ENCODE measurements around the gene RNPEPL1. TPM values are rescaled to one million over a fixed set of nuclear protein-coding genes. Genes with fewer than 3 reads are reported as not detected.

The RNPEPL1 gene
- total and polyA plus RNA-seq, 5 donors from 2014 or later, result 28.5 to 167 (median 70.8) TPM

- Mint-ChIP-seq H3K27me3 (peaks cover 13% of the 10 kb centered on the region), H3K9me3 (no peaks in the 10 kb centered on the region), H3K36me3 (peaks cover 10% of the 10 kb centered on the region), H3K27ac (peak overlapping the region; percentile 98 to 100 (median 98)), H3K4me1 (peaks cover 11 to 73% (median 52%) of the 10 kb centered on the region in 4 donors), H3K4me3 (peak overlapping the region; percentile 93 to 98 (median 94))
- ATAC-seq (ENCODE audit: low read depth in 2 of 2), result no peak
- peak overlapping the region; percentile 95 for H3K27ac ChIP-seq (ENCODE audit: insufficient read depth, low read length, poor library complexity, severe bottlenecking)
- H3K9me3 ChIP-seq (ENCODE audit: control insufficient read depth in 2 of 2, low read length in 2 of 2), result no peaks in the 10 kb centered on the region
- H3K27me3 ChIP-seq (ENCODE audit: control insufficient read depth, insufficient read depth, low read length), result no peaks in the 10 kb centered on the region
- DNase-seq, result peak in 2 of 3 donors; percentile 38 to 70
- H3K4me1 ChIP-seq (ENCODE audit: control insufficient read depth, insufficient read depth, low read length, poor library complexity, severe bottlenecking), result peaks cover 80% of the 10 kb centered on the region
- no peaks in the 10 kb centered on the region for H3K36me3 ChIP-seq (ENCODE audit: control insufficient read depth, insufficient read depth, low read length)
- H3K4me3 ChIP-seq (ENCODE audit: low read depth, low read length), result peak overlapping the region; percentile 77
Observed at GRCh38 chr2:240564561-240565332, 3.5 kb upstream of the RNPEPL1 start.

GRCh38 chr2:240565333-240566202, 2.7 kb upstream of the RNPEPL1 start:
- H3K4me1 Mint-ChIP-seq, result peaks cover 7 to 77% (median 51%) of the 10 kb centered on the region in 4 donors
- H3K27ac ChIP-seq (ENCODE audit: insufficient read depth, low read length, poor library complexity, severe bottlenecking), result peak overlapping the region; percentile 95
- peaks cover 10% of the 10 kb centered on the region for H3K36me3 Mint-ChIP-seq
- H3K36me3 ChIP-seq (ENCODE audit: control insufficient read depth, insufficient read depth, low read length), result no peaks in the 10 kb centered on the region
- peaks cover 13% of the 10 kb centered on the region for H3K27me3 Mint-ChIP-seq
- H3K27ac Mint-ChIP-seq, result peak overlapping the region; percentile 98 to 100 (median 98)
- H3K9me3 Mint-ChIP-seq, result no peaks in the 10 kb centered on the region
- H3K4me1 ChIP-seq (ENCODE audit: control insufficient read depth, insufficient read depth, low read length, poor library complexity, severe bottlenecking), result peaks cover 84% of the 10 kb centered on the region
- DNase-seq (peak; percentile 89 to 98 (median 90)), ATAC-seq (ENCODE audit: low read depth in 2 of 2) (peak; percentile 61)
- peak overlapping the region; percentile 77 for H3K4me3 ChIP-seq (ENCODE audit: low read depth, low read length)
- H3K9me3 ChIP-seq (ENCODE audit: control insufficient read depth in 2 of 2, low read length in 2 of 2), result no peaks in the 10 kb centered on the region
- H3K4me3 Mint-ChIP-seq, result peak overlapping the region; percentile 93 to 98 (median 94)
- no peaks in the 10 kb centered on the region for H3K27me3 ChIP-seq (ENCODE audit: control insufficient read depth, insufficient read depth, low read length)

- H3K27me3 Mint-ChIP-seq, result peaks cover 9% of the 10 kb centered on the region
- peaks cover 3 to 81% (median 53%) of the 10 kb centered on the region in 4 donors for H3K4me1 Mint-ChIP-seq
- Histone ChIP-seq H3K27me3 (ENCODE audit: control insufficient read depth, insufficient read depth, low read length) (no peaks in the 10 kb centered on the region), H3K4me1 (ENCODE audit: control insufficient read depth, insufficient read depth, low read length, poor library complexity, severe bottlenecking) (peaks cover 88% of the 10 kb centered on the region), H3K4me3 (ENCODE audit: low read depth, low read length) (peak overlapping the region; percentile 79), H3K36me3 (ENCODE audit: control insufficient read depth, insufficient read depth, low read length) (no peaks in the 10 kb centered on the region), H3K9me3 (ENCODE audit: control insufficient read depth in 2 of 2, low read length in 2 of 2) (no peaks in the 10 kb centered on the region), H3K27ac (ENCODE audit: insufficient read depth, low read length, poor library complexity, severe bottlenecking) (peak overlapping the region; percentile 95)
- H3K4me3 Mint-ChIP-seq, result peak overlapping the region; percentile 93 to 98 (median 94)
- peaks cover 10% of the 10 kb centered on the region for H3K36me3 Mint-ChIP-seq
- peak overlapping the region; percentile 98 to 100 (median 98) for H3K27ac Mint-ChIP-seq
- ATAC-seq (ENCODE audit: low read depth in 2 of 2) (peak; percentile 56 to 68), DNase-seq (peak; percentile 93 to 95 (median 94))
- no peaks in the 10 kb centered on the region for H3K9me3 Mint-ChIP-seq
Observed at GRCh38 chr2:240566203-240567136, 1.8 kb upstream of the RNPEPL1 start.

- Histone ChIP-seq H3K4me1 (ENCODE audit: control insufficient read depth, insufficient read depth, low read length, poor library complexity, severe bottlenecking) (peaks cover 88% of the 10 kb centered on the region), H3K27ac (ENCODE audit: insufficient read depth, low read length, poor library complexity, severe bottlenecking) (peak overlapping the region; percentile 95), H3K4me3 (ENCODE audit: low read depth, low read length) (peak overlapping the region; percentile 79), H3K9me3 (ENCODE audit: control insufficient read depth in 2 of 2, low read length in 2 of 2) (no peaks in the 10 kb centered on the region), H3K27me3 (ENCODE audit: control insufficient read depth, insufficient read depth, low read length) (no peaks in the 10 kb centered on the region), H3K36me3 (ENCODE audit: control insufficient read depth, insufficient read depth, low read length) (no peaks in the 10 kb centered on the region)
- ATAC-seq (ENCODE audit: low read depth in 2 of 2) (no peak), DNase-seq (peak; percentile 38 to 59 (median 38))
- peaks cover 9% of the 10 kb centered on the region for H3K27me3 Mint-ChIP-seq
- peaks cover 0 to 80% (median 48%) of the 10 kb centered on the region in 4 donors for H3K4me1 Mint-ChIP-seq
- H3K9me3 Mint-ChIP-seq, result no peaks in the 10 kb centered on the region
- H3K4me3 Mint-ChIP-seq, result peak overlapping the region; percentile 93 to 97 (median 94)
- H3K27ac Mint-ChIP-seq, result peak overlapping the region; percentile 89 to 98 (median 98)
- peaks cover 10% of the 10 kb centered on the region for H3K36me3 Mint-ChIP-seq
Observed at GRCh38 chr2:240567137-240567871, 980 bp upstream of the RNPEPL1 start.

- Mint-ChIP-seq H3K36me3 (peaks cover 7% of the 10 kb centered on the region), H3K4me1 (peaks cover 0 to 65% (median 36%) of the 10 kb centered on the region in 4 donors), H3K27ac (peak overlapping the region in 2 of 3 donors; percentile 79 to 83), H3K9me3 (no peaks in the 10 kb centered on the region), H3K27me3 (peaks cover 9% of the 10 kb centered on the region), H3K4me3 (peak overlapping the region; percentile 86 to 97 (median 89))
- H3K9me3 ChIP-seq (ENCODE audit: control insufficient read depth in 2 of 2, low read length in 2 of 2), result no peaks in the 10 kb centered on the region
- DNase-seq (peak; percentile 46 to 72 (median 70)), ATAC-seq (ENCODE audit: low read depth in 2 of 2) (peak; percentile 2 to 7)
- H3K27me3 ChIP-seq (ENCODE audit: control insufficient read depth, insufficient read depth, low read length), result no peaks in the 10 kb centered on the region
- peak overlapping the region; percentile 47 for H3K27ac ChIP-seq (ENCODE audit: insufficient read depth, low read length, poor library complexity, severe bottlenecking)
- peak overlapping the region; percentile 77 for H3K4me3 ChIP-seq (ENCODE audit: low read depth, low read length)
- peaks cover 76% of the 10 kb centered on the region for H3K4me1 ChIP-seq (ENCODE audit: control insufficient read depth, insufficient read depth, low read length, poor library complexity, severe bottlenecking)
- no peaks in the 10 kb centered on the region for H3K36me3 ChIP-seq (ENCODE audit: control insufficient read depth, insufficient read depth, low read length)
Observed at GRCh38 chr2:240568678-240569522, 616 bp downstream of the RNPEPL1 start.

GRCh38 chr2:240569523-240569997, 1.3 kb downstream of the RNPEPL1 start:
- Mint-ChIP-seq H3K4me1 (peaks cover 0 to 59% (median 29%) of the 10 kb centered on the region in 4 donors), H3K36me3 (peaks cover 4% of the 10 kb centered on the region), H3K27me3 (peaks cover 9% of the 10 kb centered on the region), H3K27ac (peak overlapping the region; percentile 38 to 83 (median 79)), H3K9me3 (no peaks in the 10 kb centered on the region), H3K4me3 (peak overlapping the region; percentile 86 to 97 (median 89))
- H3K27me3 ChIP-seq (ENCODE audit: control insufficient read depth, insufficient read depth, low read length), result no peaks in the 10 kb centered on the region
- H3K27ac ChIP-seq (ENCODE audit: insufficient read depth, low read length, poor library complexity, severe bottlenecking), result no peak overlapping the region
- peak overlapping the region; percentile 77 for H3K4me3 ChIP-seq (ENCODE audit: low read depth, low read length)
- DNase-seq, result peak in 1 of 3 donors; percentile 29
- peaks cover 4% of the 10 kb centered on the region for H3K36me3 ChIP-seq (ENCODE audit: control insufficient read depth, insufficient read depth, low read length)
- no peak for ATAC-seq (ENCODE audit: low read depth in 2 of 2)
- H3K9me3 ChIP-seq (ENCODE audit: control insufficient read depth in 2 of 2, low read length in 2 of 2), result no peaks in the 10 kb centered on the region
- peaks cover 70% of the 10 kb centered on the region for H3K4me1 ChIP-seq (ENCODE audit: control insufficient read depth, insufficient read depth, low read length, poor library complexity, severe bottlenecking)

All from CD4-positive, CD25-positive, alpha-beta regulatory T cell (primary cell).